Measurements from ENCODE around the gene PLEKHG3.

PLEKHG3 gene

GRCh38 chr14:64748521-64748920 is 44.3 kb downstream of the PLEKHG3 start:
- no peak for DNase-seq (ENCODE audit: low read depth)

GRCh38 chr14:64748995-64749714 is 44.9 kb downstream of the PLEKHG3 start:
- no peak for DNase-seq (ENCODE audit: low read depth)

GRCh38 chr14:64752909-64753308 is 48.7 kb downstream of the PLEKHG3 start:
- DNase-seq (ENCODE audit: low read depth): no peak

- DNase-seq (ENCODE audit: low read depth): no peak
Measured at GRCh38 chr14:64753374-64753773, 49.1 kb downstream of the PLEKHG3 start.

GRCh38 chr14:64753999-64754398 is 49.8 kb downstream of the PLEKHG3 start:
- no peak for DNase-seq (ENCODE audit: low read depth)

- DNase-seq (ENCODE audit: low read depth): no peak
Measured at GRCh38 chr14:64754685-64755084, 50.5 kb downstream of the PLEKHG3 start.

GRCh38 chr14:64755781-64756221 is 51.6 kb downstream of the PLEKHG3 start:
- peak; percentile 40 for DNase-seq (ENCODE audit: low read depth)

GRCh38 chr14:64756712-64757111 is 52.5 kb downstream of the PLEKHG3 start:
- no peak for DNase-seq (ENCODE audit: low read depth)

- no peak for DNase-seq (ENCODE audit: low read depth)
Measured at GRCh38 chr14:64757601-64758000, 53.4 kb downstream of the PLEKHG3 start.

GRCh38 chr14:64758025-64758521 is 53.8 kb downstream of the PLEKHG3 start:
- DNase-seq (ENCODE audit: low read depth): no peak

GRCh38 chr14:64758691-64759554 is 54.7 kb downstream of the PLEKHG3 start:
- DNase-seq (ENCODE audit: low read depth): no peak

GRCh38 chr14:64759555-64759938 is 55.3 kb downstream of the PLEKHG3 start:
- no peak for DNase-seq (ENCODE audit: low read depth)

- peak; percentile 17 for DNase-seq (ENCODE audit: low read depth)
Measured at GRCh38 chr14:64760146-64760755, 56.0 kb downstream of the PLEKHG3 start.

GRCh38 chr14:64760916-64761315 is 56.7 kb downstream of the PLEKHG3 start:
- no peak for DNase-seq (ENCODE audit: low read depth)

GRCh38 chr14:64761441-64762043 is 57.3 kb downstream of the PLEKHG3 start:
- DNase-seq (ENCODE audit: low read depth): no peak

- DNase-seq (ENCODE audit: low read depth): peak; percentile 11
Measured at GRCh38 chr14:64762044-64763034, 58.1 kb downstream of the PLEKHG3 start.

GRCh38 chr14:64763085-64763782 is 59.0 kb downstream of the PLEKHG3 start:
- no peak for DNase-seq (ENCODE audit: low read depth)

GRCh38 chr14:64763801-64764621 is 59.8 kb downstream of the PLEKHG3 start:
- DNase-seq (ENCODE audit: low read depth): no peak
